ENCODE results near the gene ANKS1A.

Gene ANKS1A

DNA sequence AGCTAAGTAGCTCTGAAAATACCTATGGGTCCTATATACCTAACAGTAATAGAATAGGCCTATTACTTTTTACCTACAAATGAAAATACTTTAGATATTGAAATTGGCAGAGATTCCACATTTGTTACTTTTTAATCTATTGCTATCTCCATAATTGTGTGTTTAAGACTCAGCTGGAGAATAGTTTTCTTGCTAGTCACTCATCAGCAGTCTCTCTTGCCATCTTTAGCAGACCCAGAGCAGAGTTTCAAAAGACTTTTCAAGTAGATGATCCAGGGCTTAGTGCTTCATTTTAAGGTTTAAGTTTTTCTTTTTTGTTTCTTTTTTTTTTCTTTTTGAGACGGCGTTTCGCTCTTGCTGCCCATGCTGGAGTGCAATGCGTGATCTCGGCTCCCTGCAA is 12.9 kb downstream of the ANKS1A start:
- H3K4me1 ChIP-seq (ENCODE audit: control insufficient read depth, insufficient read depth, low read length), result no peaks in the 10 kb centered on the region
- no peak overlapping the region for H3K4me3 ChIP-seq (ENCODE audit: low read length)
- no peak for DNase-seq (ENCODE audit: low read depth, low spot score)
- H3K9me3 ChIP-seq (ENCODE audit: control insufficient read depth, insufficient read depth, low read length), result no peaks in the 10 kb centered on the region
- H3K36me3 ChIP-seq (ENCODE audit: control insufficient read depth, insufficient read depth, low read length), result no peaks in the 10 kb centered on the region
- H3K27me3 ChIP-seq (ENCODE audit: control insufficient read depth, insufficient read depth, low read length), result no peaks in the 10 kb centered on the region
- WGBS (ENCODE audit: insufficient coverage, insufficient read length), result no CpG with 5 or more reads among the region's 5 CpGs
- no peak overlapping the region for H3K27ac ChIP-seq (ENCODE audit: low read length)

DNA sequence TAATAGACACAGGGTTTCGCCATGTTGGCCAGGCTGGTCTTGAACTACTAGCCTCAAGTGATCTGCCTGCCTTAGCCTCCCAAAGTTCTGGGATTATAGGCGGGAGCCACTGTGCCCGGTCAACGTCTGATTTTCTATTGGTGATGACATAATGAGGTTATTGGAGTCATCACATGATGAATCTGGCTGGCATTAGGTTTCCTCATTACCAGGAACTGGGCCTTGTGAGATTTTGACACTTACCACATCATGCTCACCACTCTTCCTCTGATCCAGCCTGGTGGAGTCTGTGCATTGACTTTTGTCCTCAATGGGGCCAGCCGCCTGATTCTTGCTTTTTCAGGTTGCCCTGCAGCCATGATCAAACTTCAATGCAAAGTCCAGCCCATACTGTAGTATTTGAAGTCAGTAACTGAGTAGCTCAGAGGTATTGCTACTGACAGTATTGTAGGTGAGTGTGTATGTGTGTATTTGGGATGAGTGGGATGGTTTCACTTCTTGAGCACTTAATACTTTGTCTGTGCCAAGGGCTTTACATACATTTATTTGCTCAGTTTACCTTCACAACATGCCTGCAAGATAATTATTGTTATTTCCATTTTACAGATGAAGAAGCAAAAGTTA is 16.0 kb downstream of the ANKS1A start:
- Histone ChIP-seq H3K36me3 (ENCODE audit: control insufficient read depth, insufficient read depth, low read length) (no peaks in the 10 kb centered on the region), H3K4me3 (ENCODE audit: low read length) (no peak overlapping the region), H3K9me3 (ENCODE audit: control insufficient read depth, insufficient read depth, low read length) (no peaks in the 10 kb centered on the region), H3K27me3 (ENCODE audit: control insufficient read depth, insufficient read depth, low read length) (no peaks in the 10 kb centered on the region), H3K4me1 (ENCODE audit: control insufficient read depth, insufficient read depth, low read length) (no peaks in the 10 kb centered on the region), H3K27ac (ENCODE audit: low read length) (no peak overlapping the region)
- no peak for DNase-seq (ENCODE audit: low read depth, low spot score)
- whole genome bisulfite sequencing (ENCODE audit: insufficient coverage, insufficient read length), result no CpG with 5 or more reads among the region's 5 CpGs

DNA sequence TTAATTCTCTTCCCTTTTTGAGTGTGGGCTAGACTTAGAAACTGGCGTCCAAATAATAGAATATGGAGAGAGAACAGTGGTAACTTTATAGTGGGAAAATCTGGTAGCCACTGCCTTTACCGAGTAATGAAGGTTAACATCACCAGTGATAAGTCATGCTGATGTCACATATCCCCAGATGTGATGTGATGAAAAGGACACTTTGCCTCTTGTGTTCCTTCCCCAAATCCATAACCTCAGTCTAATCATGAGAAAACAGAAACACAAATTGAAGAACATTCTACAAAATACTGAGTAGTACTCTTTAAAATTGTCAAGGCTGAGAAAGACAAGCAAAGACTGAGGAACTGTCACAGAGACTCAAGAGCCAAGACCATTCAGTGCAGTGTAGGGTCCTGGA is 17.8 kb downstream of the ANKS1A start:
- Histone ChIP-seq H3K4me1 (ENCODE audit: control insufficient read depth, insufficient read depth, low read length) (no peaks in the 10 kb centered on the region), H3K4me3 (ENCODE audit: low read length) (no peak overlapping the region), H3K36me3 (ENCODE audit: control insufficient read depth, insufficient read depth, low read length) (no peaks in the 10 kb centered on the region), H3K9me3 (ENCODE audit: control insufficient read depth, insufficient read depth, low read length) (no peaks in the 10 kb centered on the region), H3K27me3 (ENCODE audit: control insufficient read depth, insufficient read depth, low read length) (no peaks in the 10 kb centered on the region), H3K27ac (ENCODE audit: low read length) (no peak overlapping the region)
- no CpG with 5 or more reads among the region's 2 CpGs for WGBS (ENCODE audit: insufficient coverage, insufficient read length)
- no peak for DNase-seq (ENCODE audit: low read depth, low spot score)

DNA sequence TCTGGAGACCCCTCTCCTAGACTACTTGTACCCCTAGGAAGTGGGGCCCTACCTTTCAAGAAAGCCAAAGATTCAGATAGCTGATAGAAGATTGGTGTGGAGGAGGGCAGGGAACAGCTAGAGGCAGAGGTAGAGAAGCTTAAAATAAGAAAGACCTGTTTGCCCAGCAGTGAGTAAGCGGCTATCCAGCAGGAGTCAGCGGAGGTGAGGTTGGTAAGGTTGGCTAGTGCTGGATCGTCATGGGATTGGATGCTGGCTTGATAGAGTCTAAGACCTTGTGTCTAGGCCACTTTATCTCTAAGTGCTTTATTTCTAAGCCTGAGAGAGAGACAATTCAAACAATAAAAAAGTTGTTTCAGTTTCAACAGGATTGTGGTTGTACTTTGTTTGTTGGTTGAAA is 19.1 kb downstream of the ANKS1A start:
- no peaks in the 10 kb centered on the region for H3K36me3 ChIP-seq (ENCODE audit: control insufficient read depth, insufficient read depth, low read length)
- H3K9me3 ChIP-seq (ENCODE audit: control insufficient read depth, insufficient read depth, low read length), result no peaks in the 10 kb centered on the region
- DNase-seq (ENCODE audit: low read depth, low spot score), result no peak
- no CpG with 5 or more reads among the region's 3 CpGs for WGBS (ENCODE audit: insufficient coverage, insufficient read length)
- no peaks in the 10 kb centered on the region for H3K27me3 ChIP-seq (ENCODE audit: control insufficient read depth, insufficient read depth, low read length)
- H3K4me3 ChIP-seq (ENCODE audit: low read length), result no peak overlapping the region
- no peak overlapping the region for H3K27ac ChIP-seq (ENCODE audit: low read length)
- H3K4me1 ChIP-seq (ENCODE audit: control insufficient read depth, insufficient read depth, low read length), result no peaks in the 10 kb centered on the region

DNA sequence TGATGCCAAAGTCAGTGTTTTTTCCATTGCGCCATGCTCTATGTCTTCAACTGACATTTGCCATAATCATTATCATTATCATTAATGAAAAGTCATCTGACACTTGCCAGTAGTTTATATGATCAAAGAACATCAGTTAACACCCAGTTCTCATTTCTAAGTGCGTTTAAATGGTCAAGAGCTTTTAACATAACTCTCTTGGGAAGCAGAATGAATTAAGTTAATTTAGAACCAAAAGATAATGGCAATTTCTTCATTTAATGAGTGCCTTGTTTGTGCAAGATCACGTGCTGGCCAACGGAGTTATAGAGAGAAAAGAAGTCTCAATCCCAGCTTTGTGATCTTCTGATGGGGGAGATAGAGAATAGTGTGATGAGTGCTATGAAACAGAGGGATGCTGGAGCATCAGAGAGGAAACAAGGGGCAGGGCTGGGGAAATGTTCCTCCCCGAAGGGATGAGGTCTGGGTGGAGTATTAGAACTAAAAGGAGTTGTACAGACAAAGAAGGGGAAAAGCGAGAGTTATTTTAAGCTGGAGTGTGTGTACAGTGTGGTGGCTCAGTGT is 20.3 kb downstream of the ANKS1A start:
- no peaks in the 10 kb centered on the region for H3K9me3 ChIP-seq (ENCODE audit: control insufficient read depth, insufficient read depth, low read length)
- H3K4me3 ChIP-seq (ENCODE audit: low read length), result no peak overlapping the region
- H3K36me3 ChIP-seq (ENCODE audit: control insufficient read depth, insufficient read depth, low read length), result no peaks in the 10 kb centered on the region
- no peaks in the 10 kb centered on the region for H3K4me1 ChIP-seq (ENCODE audit: control insufficient read depth, insufficient read depth, low read length)
- no CpG with 5 or more reads among the region's 6 CpGs for WGBS (ENCODE audit: insufficient coverage, insufficient read length)
- DNase-seq (ENCODE audit: low read depth, low spot score), result no peak
- H3K27me3 ChIP-seq (ENCODE audit: control insufficient read depth, insufficient read depth, low read length), result no peaks in the 10 kb centered on the region
- H3K27ac ChIP-seq (ENCODE audit: low read length), result no peak overlapping the region

DNA sequence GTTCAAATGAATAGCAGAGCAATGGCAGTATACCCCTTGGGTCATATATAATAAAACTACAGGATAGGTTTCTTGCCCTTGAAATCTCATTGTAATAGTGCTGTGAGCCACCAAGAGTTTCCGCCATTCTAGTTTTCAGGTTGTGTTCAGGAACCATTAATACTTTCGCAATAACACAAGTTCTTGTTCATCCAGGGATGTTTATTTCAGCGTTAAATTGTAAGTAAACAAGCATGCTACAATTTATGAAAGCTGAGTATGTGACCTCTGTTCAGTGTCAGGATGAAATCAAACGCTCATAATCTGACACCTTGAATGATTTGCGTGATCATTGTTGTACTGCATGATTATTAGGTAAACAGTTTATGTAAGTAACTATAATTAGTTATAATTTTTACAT is 22.8 kb downstream of the ANKS1A start:
- no peak for DNase-seq (ENCODE audit: low read depth, low spot score)
- Histone ChIP-seq H3K27me3 (ENCODE audit: control insufficient read depth, insufficient read depth, low read length) (no peaks in the 10 kb centered on the region), H3K4me1 (ENCODE audit: control insufficient read depth, insufficient read depth, low read length) (no peaks in the 10 kb centered on the region), H3K27ac (ENCODE audit: low read length) (no peak overlapping the region), H3K36me3 (ENCODE audit: control insufficient read depth, insufficient read depth, low read length) (no peaks in the 10 kb centered on the region), H3K4me3 (ENCODE audit: low read length) (no peak overlapping the region), H3K9me3 (ENCODE audit: control insufficient read depth, insufficient read depth, low read length) (no peaks in the 10 kb centered on the region)
- WGBS (ENCODE audit: insufficient coverage, insufficient read length), result no CpG with 5 or more reads among the region's 5 CpGs

DNA sequence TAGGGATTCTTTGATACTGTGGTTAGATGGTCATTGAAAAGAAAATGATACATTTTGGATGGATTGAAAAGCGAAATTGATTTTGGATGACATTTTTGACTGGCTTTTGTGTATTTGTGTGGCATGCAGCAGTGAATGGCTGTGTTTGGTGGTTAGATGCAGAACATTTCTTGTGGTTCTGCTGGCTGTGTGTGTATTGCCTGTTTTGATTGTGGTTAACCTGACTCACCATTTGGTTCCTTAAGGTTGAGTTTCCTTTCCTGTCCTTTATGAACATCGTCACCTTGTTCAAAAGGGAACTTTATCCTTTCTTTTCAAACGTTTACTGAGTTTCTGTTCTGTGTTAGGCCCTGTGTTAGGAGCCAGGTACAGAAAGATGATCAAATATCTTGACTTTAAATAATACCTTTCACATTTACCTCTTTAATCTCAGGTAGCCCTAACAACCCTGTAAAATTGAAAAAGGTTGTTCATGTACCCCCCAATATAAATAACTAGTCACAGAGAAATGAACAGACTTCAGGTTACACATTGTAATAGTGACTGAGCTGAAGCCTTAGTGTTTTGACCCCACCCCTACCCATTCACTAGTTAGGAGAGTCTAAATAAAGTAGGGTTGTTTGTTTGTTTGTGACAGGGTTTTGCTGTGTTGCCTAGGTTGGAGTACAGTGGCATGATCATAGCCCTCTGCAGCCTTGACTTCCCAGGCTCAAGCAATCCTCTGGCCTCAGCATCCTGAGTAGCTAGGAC is 23.8 kb downstream of the ANKS1A start:
- DNase-seq (ENCODE audit: low read depth, low spot score), result no peak
- Histone ChIP-seq H3K36me3 (ENCODE audit: control insufficient read depth, insufficient read depth, low read length) (no peaks in the 10 kb centered on the region), H3K27ac (ENCODE audit: low read length) (no peak overlapping the region), H3K9me3 (ENCODE audit: control insufficient read depth, insufficient read depth, low read length) (no peaks in the 10 kb centered on the region), H3K27me3 (ENCODE audit: control insufficient read depth, insufficient read depth, low read length) (no peaks in the 10 kb centered on the region), H3K4me1 (ENCODE audit: control insufficient read depth, insufficient read depth, low read length) (no peaks in the 10 kb centered on the region), H3K4me3 (ENCODE audit: low read length) (no peak overlapping the region)
- 100% methylated on average over 1 of the region's 3 CpGs for WGBS (ENCODE audit: insufficient coverage, insufficient read length)

DNA sequence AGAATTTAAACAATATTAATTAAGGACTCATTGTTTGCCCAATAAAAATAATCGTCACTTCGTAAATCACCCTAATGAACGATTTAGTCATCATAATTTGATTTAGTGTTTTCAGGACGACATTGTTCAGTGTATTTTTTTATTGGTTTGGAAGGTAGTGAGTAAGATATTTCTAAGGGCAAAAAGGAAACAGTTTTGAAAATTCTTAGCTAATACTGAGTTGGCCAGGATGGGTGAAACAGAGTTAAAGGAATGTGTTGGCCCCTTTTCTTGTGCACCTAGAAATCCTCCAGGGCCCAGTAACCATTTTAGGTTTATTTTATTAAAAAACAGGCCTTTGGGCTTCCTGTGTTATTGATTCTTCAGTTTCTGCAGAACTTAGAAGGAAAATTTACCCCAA is 25.3 kb downstream of the ANKS1A start:
- Histone ChIP-seq H3K4me1 (ENCODE audit: control insufficient read depth, insufficient read depth, low read length) (no peaks in the 10 kb centered on the region), H3K27me3 (ENCODE audit: control insufficient read depth, insufficient read depth, low read length) (no peaks in the 10 kb centered on the region), H3K36me3 (ENCODE audit: control insufficient read depth, insufficient read depth, low read length) (no peaks in the 10 kb centered on the region), H3K27ac (ENCODE audit: low read length) (no peak overlapping the region), H3K9me3 (ENCODE audit: control insufficient read depth, insufficient read depth, low read length) (no peaks in the 10 kb centered on the region), H3K4me3 (ENCODE audit: low read length) (no peak overlapping the region)
- WGBS (ENCODE audit: insufficient coverage, insufficient read length), result 100% methylated on average over 1 of the region's 4 CpGs
- DNase-seq (ENCODE audit: low read depth, low spot score), result no peak

DNA sequence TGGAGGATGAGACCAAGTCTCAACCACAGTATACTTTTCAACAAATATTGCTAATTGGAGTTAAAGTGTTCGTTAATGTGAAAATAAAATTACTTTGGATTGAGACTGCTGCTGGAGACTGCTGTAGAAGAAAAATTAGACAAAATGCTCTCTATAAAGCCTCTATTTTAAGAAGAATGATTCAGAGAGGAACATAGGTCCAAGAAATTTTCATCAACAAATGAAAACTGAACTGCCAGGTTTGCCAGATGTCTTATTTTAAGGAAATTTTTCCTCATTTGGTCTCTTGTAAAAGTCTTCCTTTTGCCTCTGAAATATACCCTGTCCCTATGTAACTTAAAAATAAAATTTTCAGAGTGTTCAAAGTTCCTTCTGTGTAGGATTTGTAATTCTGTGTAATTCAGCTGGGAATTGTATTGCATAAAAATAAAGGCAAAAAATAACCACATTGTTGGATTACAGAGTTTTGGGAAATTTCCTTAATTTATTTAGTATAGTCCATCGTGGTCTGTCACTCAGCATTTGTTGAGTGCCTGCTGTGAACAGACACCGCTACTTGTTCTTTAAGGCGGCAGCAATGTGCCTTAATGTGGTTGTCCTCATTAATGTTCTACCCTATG is 27.4 kb downstream of the ANKS1A start:
- no peaks in the 10 kb centered on the region for H3K36me3 ChIP-seq (ENCODE audit: control insufficient read depth, insufficient read depth, low read length)
- DNase-seq (ENCODE audit: low read depth, low spot score), result no peak
- no CpG with 5 or more reads among the region's 4 CpGs for WGBS (ENCODE audit: insufficient coverage, insufficient read length)
- H3K27me3 ChIP-seq (ENCODE audit: control insufficient read depth, insufficient read depth, low read length), result no peaks in the 10 kb centered on the region
- no peaks in the 10 kb centered on the region for H3K4me1 ChIP-seq (ENCODE audit: control insufficient read depth, insufficient read depth, low read length)
- no peak overlapping the region for H3K4me3 ChIP-seq (ENCODE audit: low read length)
- no peaks in the 10 kb centered on the region for H3K9me3 ChIP-seq (ENCODE audit: control insufficient read depth, insufficient read depth, low read length)
- H3K27ac ChIP-seq (ENCODE audit: low read length), result no peak overlapping the region

DNA sequence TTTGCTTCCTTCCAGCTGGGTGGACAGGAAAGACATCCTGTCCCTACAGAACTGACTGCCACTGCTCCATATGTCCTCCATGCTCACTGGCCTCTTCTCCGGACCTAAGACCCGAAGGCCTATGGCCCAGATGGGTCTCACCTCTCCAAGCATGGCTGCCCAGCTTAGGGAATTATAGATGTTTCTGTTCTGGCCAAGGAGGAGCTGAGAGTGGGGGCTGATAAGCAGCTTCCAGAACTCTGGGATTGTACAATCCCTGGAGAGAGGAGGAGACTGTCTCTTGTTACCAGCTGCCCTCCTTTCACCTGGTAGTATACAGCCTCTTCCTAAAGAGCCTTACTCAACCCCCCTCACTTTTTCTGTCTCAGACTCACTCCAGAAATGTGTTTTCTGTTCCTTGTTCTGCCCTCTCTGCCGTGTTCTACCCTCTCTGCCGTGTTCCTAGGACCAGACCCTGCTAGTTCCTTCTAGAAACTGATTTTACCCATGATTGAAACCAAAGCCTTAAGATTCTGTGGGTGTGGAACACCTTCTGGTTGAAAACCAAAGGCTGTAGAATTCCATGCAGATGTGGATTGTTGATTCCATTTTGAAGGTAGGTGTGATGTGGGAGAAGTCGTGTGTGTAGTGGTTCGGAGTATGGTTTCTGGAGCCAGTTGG is 28.7 kb downstream of the ANKS1A start:
- Histone ChIP-seq H3K4me1 (ENCODE audit: control insufficient read depth, insufficient read depth, low read length) (no peaks in the 10 kb centered on the region), H3K27me3 (ENCODE audit: control insufficient read depth, insufficient read depth, low read length) (no peaks in the 10 kb centered on the region), H3K27ac (ENCODE audit: low read length) (no peak overlapping the region), H3K36me3 (ENCODE audit: control insufficient read depth, insufficient read depth, low read length) (no peaks in the 10 kb centered on the region), H3K9me3 (ENCODE audit: control insufficient read depth, insufficient read depth, low read length) (no peaks in the 10 kb centered on the region), H3K4me3 (ENCODE audit: low read length) (no peak overlapping the region)
- DNase-seq (ENCODE audit: low read depth, low spot score), result no peak
- WGBS (ENCODE audit: insufficient coverage, insufficient read length), result 100% methylated on average over 2 of the region's 6 CpGs

Data from iPS DF 6.9 (cell line).